Mucosa of stomach (tissue), 1 donor: Measurements from ENCODE around the gene G6PD.
A peak's percentile ranks its signal among the peaks of the same experiment; 100 is the strongest.
"Not testable (repeated sequence)": the region's sequence is repeated elsewhere in the genome, so short reads cannot be mapped to it uniquely, and the experiment has no call there.

ENCODE experiments used
- H3K27me3 ChIP-seq: one replicate; pipeline ENCODE4 v1.7.0; 2013; ENCODE audit warnings: mild to moderate bottlenecking, low read length; ENCODE audit not compliant: control insufficient read depth, insufficient read depth
- H3K36me3 ChIP-seq: one replicate; pipeline ENCODE4 v1.7.0; 2013; ENCODE audit warnings: low read length; ENCODE audit not compliant: control insufficient read depth, insufficient read depth
- H3K4me1 ChIP-seq: one replicate; pipeline ENCODE4 v1.7.0; 2013; ENCODE audit warnings: mild to moderate bottlenecking, low read length; ENCODE audit not compliant: control insufficient read depth, insufficient read depth
- H3K4me3 ChIP-seq: one replicate; pipeline ENCODE4 v1.7.0; 2013; ENCODE audit warnings: low read length
- H3K9ac ChIP-seq: one replicate; pipeline ENCODE4 v1.7.0; 2013; ENCODE audit warnings: mild to moderate bottlenecking, low read length, moderate library complexity
- H3K9me3 ChIP-seq: one replicate; pipeline ENCODE4 v1.7.0; 2013; ENCODE audit warnings: mild to moderate bottlenecking, low read length, moderate library complexity; ENCODE audit not compliant: control insufficient read depth
- donor health status: Pancreatic carcinoma.

The G6PD gene

GRCh38 chrX:154546354-154547244 is at the start of gene G6PD:
G6PD (minus strand) TSS chrX:154546846; CDS start chrX:154546155, 691 bp downstream.
- Histone ChIP-seq H3K4me1 (peaks cover 16% of the 10 kb centered on the region), H3K4me3 (peak within 1 kb of the TSS; percentile 82), H3K9me3 (no peaks in the 10 kb centered on the region), H3K9ac (peak within 1 kb of the TSS; percentile 83), H3K27me3 (no peaks in the 10 kb centered on the region), H3K36me3 (no peaks in the 10 kb centered on the region)

- Histone ChIP-seq H3K9ac (no peak overlapping the region), H3K4me1 (no peaks in the 10 kb centered on the region)
Measured at GRCh38 chrX:154595559-154596249, 49.1 kb upstream of the G6PD start.

GRCh38 chrX:154594491-154594890 is 47.8 kb upstream of the G6PD start:
- no peaks in the 10 kb centered on the region for H3K36me3 ChIP-seq
- H3K9me3 ChIP-seq, result no peaks in the 10 kb centered on the region
- H3K4me1 ChIP-seq, result no peaks in the 10 kb centered on the region
- H3K4me3 ChIP-seq, result no peak overlapping the region
- no peak overlapping the region for H3K9ac ChIP-seq
- no peaks in the 10 kb centered on the region for H3K27me3 ChIP-seq

More at GRCh38 chrX:154595559-154596249, 49.1 kb upstream of the G6PD start:
- H3K4me3 ChIP-seq, result no peak overlapping the region
- H3K36me3 ChIP-seq, result no peaks in the 10 kb centered on the region
- H3K27me3 ChIP-seq, result no peaks in the 10 kb centered on the region
- no peaks in the 10 kb centered on the region for H3K9me3 ChIP-seq

- Histone ChIP-seq H3K9ac (no peak overlapping the region), H3K4me1 (no peaks in the 10 kb centered on the region), H3K36me3 (no peaks in the 10 kb centered on the region), H3K4me3 (no peak overlapping the region), H3K27me3 (no peaks in the 10 kb centered on the region), H3K9me3 (no peaks in the 10 kb centered on the region)
Measured at GRCh38 chrX:154593201-154593600, 46.6 kb upstream of the G6PD start.

GRCh38 chrX:154592505-154592904 is 45.9 kb upstream of the G6PD start:
- Histone ChIP-seq H3K4me3 (no peak overlapping the region), H3K9ac (no peak overlapping the region), H3K4me1 (no peaks in the 10 kb centered on the region), H3K9me3 (no peaks in the 10 kb centered on the region), H3K36me3 (no peaks in the 10 kb centered on the region), H3K27me3 (no peaks in the 10 kb centered on the region)

GRCh38 chrX:154590415-154590814 is 43.8 kb upstream of the G6PD start:
- not testable (repeated sequence) for H3K27me3 ChIP-seq, H3K4me1 ChIP-seq, H3K4me3 ChIP-seq, H3K36me3 ChIP-seq, H3K9me3 ChIP-seq, H3K9ac ChIP-seq

- H3K36me3 ChIP-seq, H3K9ac ChIP-seq, H3K9me3 ChIP-seq, H3K27me3 ChIP-seq, H3K4me1 ChIP-seq, H3K4me3 ChIP-seq: not testable (repeated sequence)
Measured at GRCh38 chrX:154584585-154585183, 38.0 kb upstream of the G6PD start, which contains the start of gene CTAG1A. CTAG1A (plus strand) TSS chrX:154585133; CDS start chrX:154585207, 74 bp downstream.

- not testable (repeated sequence) for H3K4me1 ChIP-seq, H3K27me3 ChIP-seq
Measured at GRCh38 chrX:154582994-154583393, 36.3 kb upstream of the G6PD start.

GRCh38 chrX:154575076-154575475 is 28.4 kb upstream of the G6PD start:
- H3K4me3 ChIP-seq, H3K4me1 ChIP-seq, H3K9ac ChIP-seq, H3K27me3 ChIP-seq, H3K9me3 ChIP-seq, H3K36me3 ChIP-seq: not testable (repeated sequence)

More at GRCh38 chrX:154582994-154583393, 36.3 kb upstream of the G6PD start:
- not testable (repeated sequence) for H3K9ac ChIP-seq, H3K9me3 ChIP-seq, H3K4me3 ChIP-seq, H3K36me3 ChIP-seq

GRCh38 chrX:154573061-154573460 is 26.4 kb upstream of the G6PD start:
- H3K9ac ChIP-seq, H3K4me1 ChIP-seq, H3K9me3 ChIP-seq, H3K36me3 ChIP-seq, H3K4me3 ChIP-seq, H3K27me3 ChIP-seq: not testable (repeated sequence)

GRCh38 chrX:154570361-154570760 is 23.7 kb upstream of the G6PD start:
- not testable (repeated sequence) for H3K4me3 ChIP-seq, H3K36me3 ChIP-seq, H3K9me3 ChIP-seq, H3K4me1 ChIP-seq, H3K27me3 ChIP-seq, H3K9ac ChIP-seq

GRCh38 chrX:154562295-154562694 is 15.6 kb upstream of the G6PD start:
- not testable (repeated sequence) for H3K27me3 ChIP-seq, H3K36me3 ChIP-seq, H3K4me1 ChIP-seq, H3K9ac ChIP-seq, H3K4me3 ChIP-seq, H3K9me3 ChIP-seq
